GM23248 (cell line): Measurements from ENCODE around the gene ASB10.

ENCODE experiments used
- EZH2 ChIP-seq: fragments of 200-600 bp; sonication (generic); IDR thresholded peaks from 2 replicates; pipeline ENCODE4 v1.6.1; 2018; ENCODE audit warnings: antibody characterized with exemption, mild to moderate bottlenecking; ENCODE audit not compliant: insufficient read depth, poor library complexity, severe bottlenecking
- EZH2phosphoT487 ChIP-seq: fragments of 200-600 bp; sonication (generic); IDR thresholded peaks from 2 replicates; pipeline ENCODE4 v1.6.1; 2018; ENCODE audit warnings: antibody characterized with exemption, moderate library complexity, mild to moderate bottlenecking, low read depth; ENCODE audit not compliant: insufficient read depth

DNA sequence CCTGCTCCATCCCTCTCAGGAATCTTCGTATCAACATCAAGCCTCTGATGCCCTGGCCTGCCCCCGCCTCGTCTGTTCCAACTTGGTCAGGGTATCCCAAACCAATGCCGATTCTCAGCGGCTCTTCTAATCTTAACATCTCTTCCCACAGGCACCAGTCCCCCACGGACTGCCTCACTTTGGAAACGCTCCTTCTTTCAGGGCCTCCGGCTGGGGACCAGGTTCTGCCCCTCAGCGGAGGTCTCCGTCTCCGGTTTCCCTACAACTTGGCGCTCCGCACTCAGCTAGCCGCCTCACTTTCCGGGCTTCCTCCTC, 39.5 kb upstream of the ASB10 start:
- TF ChIP-seq EZH2, result no peak
- TF ChIP-seq EZH2phosphoT487, result no peak
